ENCODE results near the gene RPL38.

- TF ChIP-seq CTCF (IDR thresholded peaks at IDR 0.05) (no peak), POLR2A (IDR thresholded peaks at IDR 0.05) (no peak), POLR2AphosphoS5 (IDR thresholded peaks at IDR 0.05; ENCODE audit: insufficient read depth in 1 of 2, low read depth in 1 of 2) (no peak)
Measured at GRCh38 chr17:74257311-74257710, 53.8 kb downstream of the RPL38 start.
